Measurements from ENCODE around the gene REV3L. TPM values are rescaled to one million over a fixed set of nuclear protein-coding genes. Genes with fewer than 3 reads are reported as not detected.

Gene REV3L
- total and polyA plus RNA-seq, 2 of the 13 experiments (the other 11 are each of a cell fraction or from before 2014, with no cell fraction given) = 12.8 to 31.3 TPM

DNA sequence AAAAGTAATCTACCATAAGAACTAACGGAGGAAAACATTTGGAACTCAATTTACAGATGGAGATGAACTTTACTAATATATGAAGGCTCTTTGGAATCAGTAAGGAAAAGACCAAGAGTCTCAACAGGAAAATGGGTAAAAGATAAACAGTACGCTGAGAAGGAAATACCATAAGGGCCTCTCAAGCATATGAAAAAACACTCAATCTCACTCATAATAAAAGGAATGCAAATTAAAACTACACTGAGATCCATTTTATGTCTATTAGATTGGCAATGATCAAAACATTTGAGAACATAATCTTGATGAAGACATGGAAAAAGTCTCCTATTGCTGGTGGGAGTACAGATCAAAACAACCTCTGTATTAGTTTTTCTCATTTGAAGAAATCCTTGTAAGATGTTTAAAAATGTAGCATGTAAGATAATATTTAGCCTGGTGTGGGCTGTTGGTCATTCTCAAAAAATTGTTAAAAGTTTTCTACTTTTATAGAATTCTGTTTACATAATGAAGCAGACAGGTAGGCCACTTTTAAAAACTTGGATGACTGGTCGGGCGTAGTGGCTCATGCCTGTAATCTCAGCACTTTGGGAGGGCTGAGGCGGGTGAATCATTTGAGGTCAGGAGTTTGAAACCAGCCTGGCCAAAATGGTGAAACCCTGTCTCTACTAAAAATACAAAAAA is 14.5 kb downstream of the REV3L start (continued):
- TF ChIP-seq, protein P1, sequence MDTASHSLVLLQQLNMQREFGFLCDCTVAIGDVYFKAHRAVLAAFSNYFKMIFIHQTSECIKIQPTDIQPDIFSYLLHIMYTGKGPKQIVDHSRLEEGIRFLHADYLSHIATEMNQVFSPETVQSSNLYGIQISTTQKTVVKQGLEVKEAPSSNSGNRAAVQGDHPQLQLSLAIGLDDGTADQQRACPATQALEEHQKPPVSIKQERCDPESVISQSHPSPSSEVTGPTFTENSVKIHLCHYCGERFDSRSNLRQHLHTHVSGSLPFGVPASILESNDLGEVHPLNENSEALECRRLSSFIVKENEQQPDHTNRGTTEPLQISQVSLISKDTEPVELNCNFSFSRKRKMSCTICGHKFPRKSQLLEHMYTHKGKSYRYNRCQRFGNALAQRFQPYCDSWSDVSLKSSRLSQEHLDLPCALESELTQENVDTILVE (CRISPR knock-in tag; IDR thresholded peaks at IDR 0.05) = no peak
- no peak for TF ChIP-seq PTBP1 (IDR thresholded peaks at IDR 0.05; ENCODE audit: low read depth, low read length, poor library complexity, severe bottlenecking)

DNA sequence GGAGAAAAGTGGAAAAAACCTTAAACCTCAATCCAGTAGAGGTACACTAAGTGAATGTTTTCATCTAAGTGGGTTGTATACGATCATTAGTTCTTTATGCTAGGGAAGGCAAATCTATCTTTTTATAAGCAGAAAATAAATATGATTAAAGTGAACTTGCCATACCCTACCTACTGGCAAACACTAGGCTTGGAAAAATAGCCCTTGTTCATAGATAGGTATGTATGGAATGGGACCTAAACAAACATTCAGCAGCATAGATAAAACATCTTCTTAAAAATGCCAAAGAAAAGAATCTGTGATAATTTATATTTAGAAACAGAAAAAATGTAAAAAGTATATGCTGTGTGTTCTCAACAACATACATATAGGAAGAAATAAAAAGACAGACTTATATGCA is 18.8 kb downstream of the REV3L start:
- intact Hi-C loops (cut with micrococcal nuclease; ENCODE audit: unreplicated experiment) = loop anchor here (5.0 kb wide), 1 partner anchor 42 kb away; no protein-coding TSS in a partner anchor
- Histone ChIP-seq H3K9ac (ENCODE audit: insufficient read depth, low read depth, low read length) (no peak overlapping the region), H3K4me1 (ENCODE audit: insufficient read depth, low read length) (peaks cover 33% of the 10 kb centered on the region), H3K36me3 (replicated peaks in 1 of 2; ENCODE audit: control insufficient read depth in 1 of 2, insufficient read depth in 2 of 2, low read length in 2 of 2) (peaks cover 4 to 9% of the 10 kb centered on the region in 2 experiments), H4K20me1 (ENCODE audit: insufficient read depth, low read length) (0 out of 2 replicates have a peak, but pooled peaks cover 5% of the 10 kb centered on the region), H3K79me2 (ENCODE audit: insufficient read depth, low read length) (peaks cover 72% of the 10 kb centered on the region), H3K27me3 (ENCODE audit: control insufficient read depth in 1 of 2, insufficient read depth in 2 of 2, low read length in 2 of 2) (no peaks in the 10 kb centered on the region), H3K4me2 (ENCODE audit: low read depth, low read length) (no peak overlapping the region), H3K9me3 (ENCODE audit: low read length) (peaks cover 6% of the 10 kb centered on the region; the same call in 1 of the 2 replicates), H3K4me3 (replicated peaks in 1 of 3; ENCODE audit: insufficient read depth in 1 of 3, low read depth in 2 of 3, low read length in 3 of 3) (no peak overlapping the region), H3K27ac (ENCODE audit: extremely low read length, insufficient read depth, low read length) (no peak overlapping the region), H2AFZ (ENCODE audit: low read length) (no peak overlapping the region)
- no TSS peak for BruUV-seq (replicated peaks)
- ATAC-seq (peak; percentile 82), DNase-seq (ENCODE audit: low spot score) (peak; percentile 62), FAIRE-seq (no peak)
- ChIA-PET CTCF (ENCODE audit: low intra/inter-chr PET ratio, low total read pairs) (no interaction called here), POLR2A (no interaction called here)
- 96% methylated on average over 1 of the region's 1 CpG for WGBS (ENCODE audit: low lambda C conversion rate)
- in situ Hi-C loops (cut with HindIII; ENCODE audit: extremely low pct_ligation_motif_present, low pct_unique_long_range_greater_than_20kb) = no loop called here
- TF ChIP-seq STAT5B (CRISPR knock-in tag; IDR thresholded peaks at IDR 0.05) (no peak), RXRB (CRISPR knock-in tag; IDR thresholded peaks at IDR 0.05; ENCODE audit: borderline replicate concordance) (no peak), NCOA2 (CRISPR knock-in tag; IDR thresholded peaks at IDR 0.05) (no peak), ZNF430 (CRISPR knock-in tag; IDR thresholded peaks at IDR 0.05) (no peak), NR2F1 (CRISPR knock-in tag; IDR thresholded peaks at IDR 0.05) (no peak), MIER2 (CRISPR knock-in tag; IDR thresholded peaks at IDR 0.05) (no peak), ZNF556 (CRISPR knock-in tag; IDR thresholded peaks at IDR 0.05; ENCODE audit: borderline replicate concordance) (no peak), SP140L (CRISPR knock-in tag; IDR thresholded peaks at IDR 0.05; ENCODE audit: borderline replicate concordance) (no peak), SIX1 (CRISPR knock-in tag; IDR thresholded peaks at IDR 0.05; ENCODE audit: borderline replicate concordance) (no peak)
- TF ChIP-seq, protein P2, sequence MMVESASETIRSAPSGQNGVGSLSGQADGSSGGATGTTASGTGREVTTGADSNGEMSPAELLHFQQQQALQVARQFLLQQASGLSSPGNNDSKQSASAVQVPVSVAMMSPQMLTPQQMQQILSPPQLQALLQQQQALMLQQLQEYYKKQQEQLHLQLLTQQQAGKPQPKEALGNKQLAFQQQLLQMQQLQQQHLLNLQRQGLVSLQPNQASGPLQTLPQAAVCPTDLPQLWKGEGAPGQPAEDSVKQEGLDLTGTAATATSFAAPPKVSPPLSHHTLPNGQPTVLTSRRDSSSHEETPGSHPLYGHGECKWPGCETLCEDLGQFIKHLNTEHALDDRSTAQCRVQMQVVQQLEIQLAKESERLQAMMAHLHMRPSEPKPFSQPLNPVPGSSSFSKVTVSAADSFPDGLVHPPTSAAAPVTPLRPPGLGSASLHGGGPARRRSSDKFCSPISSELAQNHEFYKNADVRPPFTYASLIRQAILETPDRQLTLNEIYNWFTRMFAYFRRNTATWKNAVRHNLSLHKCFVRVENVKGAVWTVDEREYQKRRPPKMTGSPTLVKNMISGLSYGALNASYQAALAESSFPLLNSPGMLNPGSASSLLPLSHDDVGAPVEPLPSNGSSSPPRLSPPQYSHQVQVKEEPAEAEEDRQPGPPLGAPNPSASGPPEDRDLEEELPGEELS (CRISPR knock-in tag; IDR thresholded peaks at IDR 0.05) = no peak
- TF ChIP-seq, protein P3, sequence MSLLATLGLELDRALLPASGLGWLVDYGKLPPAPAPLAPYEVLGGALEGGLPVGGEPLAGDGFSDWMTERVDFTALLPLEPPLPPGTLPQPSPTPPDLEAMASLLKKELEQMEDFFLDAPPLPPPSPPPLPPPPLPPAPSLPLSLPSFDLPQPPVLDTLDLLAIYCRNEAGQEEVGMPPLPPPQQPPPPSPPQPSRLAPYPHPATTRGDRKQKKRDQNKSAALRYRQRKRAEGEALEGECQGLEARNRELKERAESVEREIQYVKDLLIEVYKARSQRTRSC (CRISPR knock-in tag; IDR thresholded peaks at IDR 0.05; ENCODE audit: low read depth) = no peak

Measured in HepG2 (cell line).